Ureter (tissue), 1 donor: ENCODE results near the gene DAW1. TPM values are rescaled to one million over a fixed set of nuclear protein-coding genes. Genes with fewer than 3 reads are reported as not detected.
"Not testable (repeated sequence)": the region's sequence is repeated elsewhere in the genome, so short reads cannot be mapped to it uniquely, and the experiment has no call there.

Experiments used
- DNase-seq: peaks from one replicate; pipeline ENCODE4 v3.0.0-alpha.2; 2020; ENCODE audit warnings: low spot score
- total RNA-seq: library from RNA; stranded (reverse); gene quantifications from one replicate; pipeline ENCODE4 v1.2.4, GENCODE V29; 2023
- donor health status: DM: yes; HTN: yes; CAD: no.

Gene DAW1
- total RNA-seq, result not detected

GRCh38 chr2:227871375-227871791, at the start of gene DAW1:
Gene DAW1 (plus strand): TSS chr2:227871631. CDS start chr2:227871690, 59 bp downstream.
- DNase-seq, result no peak

- no peak for DNase-seq
These were observed 48.9 kb upstream of the DAW1 start for GRCh38 chr2:227822416-227823003.

DNA sequence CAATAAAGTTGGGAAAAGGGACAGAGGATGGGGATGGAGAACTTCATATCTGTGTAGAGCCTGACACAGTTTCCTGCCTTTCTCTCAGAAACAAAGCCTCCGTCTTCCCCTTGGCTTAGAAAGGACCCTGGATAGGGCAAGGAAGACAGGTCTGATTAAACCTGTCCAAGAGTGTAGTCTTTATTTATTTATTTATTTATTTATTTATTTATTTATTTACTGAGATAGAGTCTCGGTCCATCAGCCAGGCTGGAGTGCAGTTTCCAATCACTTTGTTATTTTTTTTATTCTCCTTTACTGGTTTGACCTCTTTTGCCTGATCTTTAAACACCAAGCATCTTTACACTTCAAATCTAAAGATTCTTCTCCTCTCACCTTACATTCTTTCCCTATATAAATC, 47.5 kb upstream of the DAW1 start:
- no peak for DNase-seq

GRCh38 chr2:227824711-227825110, 46.7 kb upstream of the DAW1 start:
- no peak for DNase-seq

DNA sequence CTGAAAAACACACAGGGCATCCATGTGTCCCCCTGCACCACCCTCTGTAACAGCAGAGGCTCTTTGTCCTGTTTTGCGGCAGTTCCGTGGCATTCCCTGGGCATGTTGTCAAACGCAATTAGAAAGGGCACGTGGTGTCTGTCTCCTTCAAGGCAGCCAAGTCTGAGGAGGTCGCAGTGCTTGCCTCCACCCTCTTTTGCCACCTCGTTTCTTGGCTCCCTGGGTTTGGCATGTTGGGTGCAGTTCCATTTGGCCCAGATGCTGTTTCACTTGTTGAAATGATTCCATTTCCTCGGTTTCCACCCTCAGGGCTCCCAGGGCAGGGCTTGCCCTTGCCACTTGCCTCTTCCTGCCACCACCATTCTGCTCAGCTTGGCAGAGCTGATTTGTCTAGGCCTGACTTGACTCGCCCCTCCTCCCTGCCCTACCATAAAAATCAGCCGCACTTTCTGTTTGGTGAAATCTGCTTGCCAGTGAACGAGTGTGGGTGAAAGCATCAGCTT, 45.4 kb upstream of the DAW1 start:
- peak; percentile 52 for DNase-seq

- DNase-seq, result no peak
These were observed 44.9 kb upstream of the DAW1 start for GRCh38 chr2:227826563-227826962.

DNA sequence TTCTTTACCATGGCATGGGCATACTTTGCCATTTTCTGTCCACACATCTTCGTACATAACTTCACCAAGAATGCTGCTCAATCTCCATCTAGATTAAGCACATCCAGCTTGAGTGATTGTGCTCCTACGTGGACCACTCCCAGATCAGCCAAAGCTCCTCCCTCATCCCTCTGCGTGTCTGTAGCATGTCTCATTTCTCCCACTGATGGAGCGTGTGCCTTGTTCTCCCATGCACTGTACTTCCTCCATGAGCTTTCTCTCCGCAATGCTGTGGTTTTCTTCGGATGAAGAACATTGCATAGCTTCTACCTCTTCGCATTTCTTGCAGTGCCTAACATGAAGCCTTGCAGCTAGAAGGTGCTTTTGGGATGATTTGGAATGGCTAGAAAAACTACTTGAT, 44.3 kb upstream of the DAW1 start:
- no peak for DNase-seq

- DNase-seq, result no peak
These were observed 42.9 kb upstream of the DAW1 start for GRCh38 chr2:227828477-227828912.

GRCh38 chr2:227829337-227829736, 42.1 kb upstream of the DAW1 start:
- no peak for DNase-seq

GRCh38 chr2:227834423-227834822, 37.0 kb upstream of the DAW1 start:
- DNase-seq, result no peak

DNA sequence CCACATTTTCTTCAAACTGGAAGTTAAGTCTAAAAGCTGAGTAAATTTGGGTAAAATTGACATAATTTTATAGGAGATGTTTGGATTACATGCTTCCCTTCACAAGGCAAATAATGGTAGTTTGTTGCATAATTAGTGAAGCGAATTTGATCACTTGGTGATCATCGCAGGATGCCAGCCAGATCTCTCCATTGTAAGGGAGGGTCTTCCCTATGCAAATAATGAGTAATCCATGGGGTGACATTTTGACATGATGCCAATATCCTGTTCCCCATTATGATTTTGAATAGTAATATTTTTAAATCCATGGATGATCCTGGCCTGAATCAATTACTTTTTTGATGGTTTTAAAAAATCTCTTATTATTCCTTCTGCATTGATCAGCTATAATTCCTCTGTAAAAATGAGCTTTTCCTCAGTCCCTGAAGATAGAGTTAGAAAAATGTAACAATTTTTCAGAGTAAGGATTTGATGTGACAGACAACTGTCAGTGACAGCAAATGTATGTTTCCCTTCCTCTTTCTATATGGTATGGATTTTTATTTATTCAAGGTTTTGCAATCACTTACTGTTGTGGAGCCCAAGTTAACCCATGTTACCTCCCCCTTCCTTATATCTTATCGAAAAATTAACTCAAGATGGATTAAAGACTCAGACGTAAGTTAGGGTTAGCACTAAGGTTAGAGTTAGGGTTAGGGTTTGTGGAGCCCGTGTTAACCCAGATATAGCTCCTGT, 36.3 kb upstream of the DAW1 start:
- no peak for DNase-seq

- not testable (repeated sequence) for DNase-seq
These were observed 31.9 kb upstream of the DAW1 start for GRCh38 chr2:227839339-227840129.

DNA sequence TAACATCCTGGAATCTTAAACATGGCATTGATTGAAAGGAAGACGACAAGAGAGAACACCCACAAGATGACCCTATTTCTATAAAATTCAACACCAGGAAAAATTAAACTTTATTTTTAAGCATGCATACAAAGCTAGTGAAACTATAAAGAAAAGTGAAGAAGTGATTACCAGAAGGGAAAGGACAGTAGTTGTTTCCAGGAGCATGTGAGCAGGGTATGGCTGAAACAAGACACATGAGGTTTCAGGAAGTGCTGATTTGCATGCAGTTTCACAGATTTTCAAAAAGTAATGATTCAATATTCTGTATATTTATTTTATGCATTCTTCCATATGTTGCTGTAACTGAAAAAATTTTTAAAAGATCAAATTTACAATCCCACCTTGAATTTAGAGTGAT, 24.6 kb upstream of the DAW1 start:
- DNase-seq, result no peak

DNA sequence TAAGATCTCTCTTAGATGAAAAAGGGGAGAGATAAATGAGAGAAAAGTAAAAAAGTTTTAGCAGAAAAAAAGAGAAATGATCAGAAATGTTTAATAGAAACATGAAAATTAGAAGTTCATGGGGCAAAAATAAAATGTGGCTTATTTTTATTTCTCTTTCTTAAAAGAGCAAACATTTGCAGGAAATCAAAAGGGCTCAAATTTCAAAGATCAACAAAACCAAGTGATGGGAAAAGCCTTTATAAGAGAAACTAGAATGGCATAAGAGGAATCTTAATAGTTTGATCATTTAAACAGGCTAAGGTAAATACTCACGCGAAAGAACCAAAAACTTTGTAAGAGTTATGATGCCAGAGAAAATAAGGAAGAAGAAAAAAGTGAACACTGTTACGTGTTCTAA, 23.3 kb upstream of the DAW1 start:
- DNase-seq, result no peak

GRCh38 chr2:227848586-227848985, 22.8 kb upstream of the DAW1 start:
- DNase-seq, result peak; percentile 62

DNA sequence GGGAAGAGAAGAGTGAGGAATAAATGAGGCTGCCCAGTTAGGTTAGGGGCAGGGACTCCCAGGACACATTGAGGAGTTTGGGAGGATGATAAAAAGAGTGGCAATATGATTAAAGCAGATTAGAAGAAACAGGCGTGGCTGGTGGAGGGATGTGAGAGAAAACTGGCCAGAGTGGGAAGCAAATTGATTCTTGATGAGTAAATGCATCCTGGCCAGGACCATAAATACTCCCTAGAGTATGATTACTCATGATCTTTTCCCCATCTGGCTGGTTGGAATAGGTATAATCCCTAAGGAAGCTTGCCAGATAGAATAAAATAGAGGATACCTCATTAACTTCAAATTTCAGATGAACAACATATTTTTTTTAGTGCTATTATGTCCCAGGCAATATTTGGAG, 21.5 kb upstream of the DAW1 start:
- DNase-seq, result no peak

- DNase-seq, result no peak
These were observed 18.2 kb upstream of the DAW1 start for GRCh38 chr2:227853204-227853629.

- no peak for DNase-seq
These were observed 17.6 kb upstream of the DAW1 start for GRCh38 chr2:227853765-227854271.

- no peak for DNase-seq
These were observed 16.0 kb upstream of the DAW1 start for GRCh38 chr2:227855440-227855839.

DNA sequence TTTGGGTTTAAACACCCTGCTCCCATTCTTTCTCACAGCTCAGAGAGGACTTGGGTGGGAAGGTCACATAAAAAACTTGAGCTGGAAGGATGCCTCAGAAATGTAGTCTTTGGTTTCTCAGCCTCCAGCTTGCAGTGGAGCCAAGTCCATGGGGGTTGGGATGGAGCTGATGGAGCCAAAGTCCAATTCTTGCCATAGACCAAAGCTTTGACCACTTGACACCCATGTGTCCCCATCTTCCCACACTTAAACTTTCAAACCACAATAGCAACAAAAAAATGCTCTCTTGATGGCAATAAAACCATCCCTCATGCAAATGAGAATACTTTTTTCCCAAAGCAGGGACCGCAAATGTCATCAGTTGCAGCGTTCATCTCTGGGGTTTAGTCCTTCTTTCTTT, 14.7 kb upstream of the DAW1 start:
- DNase-seq, result no peak

DNA sequence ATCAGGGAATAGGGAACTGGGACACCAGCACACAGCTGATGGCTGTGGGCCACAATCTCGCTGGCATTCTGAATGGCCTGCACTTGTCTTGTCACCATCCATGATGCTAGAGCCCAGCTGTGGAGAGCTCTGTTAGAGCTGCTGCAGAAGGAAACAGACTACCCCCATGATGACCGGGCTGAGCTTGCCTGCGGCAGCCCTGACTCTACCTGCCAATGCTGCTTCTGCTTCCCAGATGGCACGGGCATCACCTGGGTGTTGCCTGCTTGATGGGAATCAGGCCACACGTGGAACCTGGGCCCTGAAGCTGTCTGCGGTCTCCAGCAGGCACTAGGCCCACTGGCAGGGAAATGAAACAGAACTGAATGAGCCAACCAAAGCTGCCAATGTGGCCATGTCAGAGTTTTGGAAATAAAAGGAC, 11.2 kb upstream of the DAW1 start:
- DNase-seq, result no peak

- DNase-seq, result no peak
These were observed 10.4 kb upstream of the DAW1 start for GRCh38 chr2:227861011-227861410.
